PFSK-1 (cell line): ENCODE data around the gene NUPR1.

ENCODE experiments used
- SIN3A ChIP-seq: IDR thresholded peaks from 2 replicates; pipeline ENCODE4 v1.6.1; 2012; ENCODE audit warnings: mild to moderate bottlenecking, low read length, moderate library complexity, borderline replicate concordance; ENCODE audit not compliant: insufficient read depth
- TAF1 ChIP-seq: IDR thresholded peaks from 2 replicates; pipeline ENCODE4 v1.6.1; 2012; ENCODE audit warnings: low read length, control low read depth, borderline replicate concordance; ENCODE audit not compliant: insufficient read depth
- TF ChIP-seq, protein P1 (sequence below), 2 experiments: IDR thresholded peaks; 2 replicates each; pipeline versions ENCODE4 v1.6.1 to v1.8.0; 2011 to 2012; ENCODE audit warnings: low read depth in 2 of 2, low read length in 2 of 2, control low read depth in 1 of 2, inconsistent platforms in 1 of 2, mild to moderate bottlenecking in 1 of 2, moderate library complexity in 1 of 2; ENCODE audit not compliant: insufficient read depth in 1 of 2

DNA sequence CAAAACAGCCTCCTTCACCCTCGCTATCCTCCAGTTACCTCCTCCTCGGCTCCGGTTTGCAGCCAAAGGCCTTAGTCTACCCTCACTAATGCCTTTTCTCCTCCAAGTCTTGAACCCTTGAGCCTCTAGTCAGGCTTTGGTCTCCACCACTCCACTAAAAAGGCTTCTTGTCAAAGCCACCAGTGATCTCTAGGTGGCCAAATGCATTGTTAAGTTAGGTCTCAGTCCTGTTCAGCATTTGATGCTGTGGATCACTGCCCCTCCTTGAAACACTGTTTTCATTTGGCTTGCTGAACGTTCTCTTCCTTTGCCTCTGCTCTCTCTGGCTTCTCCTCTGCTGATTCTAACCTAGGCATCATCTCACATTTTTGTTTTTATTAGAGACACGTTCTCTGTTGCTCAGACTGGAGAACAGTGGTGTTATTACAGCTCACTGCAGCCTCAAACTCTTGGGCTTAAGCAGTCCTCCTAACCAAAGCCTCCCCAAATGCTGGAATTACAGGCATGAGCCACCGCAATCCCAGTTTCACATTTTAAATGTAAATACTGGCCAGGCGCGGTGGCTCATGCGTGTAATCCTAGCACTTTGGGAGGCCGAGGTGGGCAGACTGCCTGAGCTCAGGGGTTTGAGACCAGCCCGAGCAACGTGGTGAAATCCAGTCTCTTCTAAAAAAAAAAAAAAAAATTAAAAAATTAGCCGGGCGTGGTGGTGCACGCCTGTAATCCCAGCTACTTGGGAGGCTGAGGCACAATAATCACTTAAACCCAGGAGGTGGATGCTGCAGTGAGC is 16.1 kb upstream of the NUPR1 start:
- TF ChIP-seq TAF1: no peak
- no peak for TF ChIP-seq SIN3A
- TF ChIP-seq, protein P1, sequence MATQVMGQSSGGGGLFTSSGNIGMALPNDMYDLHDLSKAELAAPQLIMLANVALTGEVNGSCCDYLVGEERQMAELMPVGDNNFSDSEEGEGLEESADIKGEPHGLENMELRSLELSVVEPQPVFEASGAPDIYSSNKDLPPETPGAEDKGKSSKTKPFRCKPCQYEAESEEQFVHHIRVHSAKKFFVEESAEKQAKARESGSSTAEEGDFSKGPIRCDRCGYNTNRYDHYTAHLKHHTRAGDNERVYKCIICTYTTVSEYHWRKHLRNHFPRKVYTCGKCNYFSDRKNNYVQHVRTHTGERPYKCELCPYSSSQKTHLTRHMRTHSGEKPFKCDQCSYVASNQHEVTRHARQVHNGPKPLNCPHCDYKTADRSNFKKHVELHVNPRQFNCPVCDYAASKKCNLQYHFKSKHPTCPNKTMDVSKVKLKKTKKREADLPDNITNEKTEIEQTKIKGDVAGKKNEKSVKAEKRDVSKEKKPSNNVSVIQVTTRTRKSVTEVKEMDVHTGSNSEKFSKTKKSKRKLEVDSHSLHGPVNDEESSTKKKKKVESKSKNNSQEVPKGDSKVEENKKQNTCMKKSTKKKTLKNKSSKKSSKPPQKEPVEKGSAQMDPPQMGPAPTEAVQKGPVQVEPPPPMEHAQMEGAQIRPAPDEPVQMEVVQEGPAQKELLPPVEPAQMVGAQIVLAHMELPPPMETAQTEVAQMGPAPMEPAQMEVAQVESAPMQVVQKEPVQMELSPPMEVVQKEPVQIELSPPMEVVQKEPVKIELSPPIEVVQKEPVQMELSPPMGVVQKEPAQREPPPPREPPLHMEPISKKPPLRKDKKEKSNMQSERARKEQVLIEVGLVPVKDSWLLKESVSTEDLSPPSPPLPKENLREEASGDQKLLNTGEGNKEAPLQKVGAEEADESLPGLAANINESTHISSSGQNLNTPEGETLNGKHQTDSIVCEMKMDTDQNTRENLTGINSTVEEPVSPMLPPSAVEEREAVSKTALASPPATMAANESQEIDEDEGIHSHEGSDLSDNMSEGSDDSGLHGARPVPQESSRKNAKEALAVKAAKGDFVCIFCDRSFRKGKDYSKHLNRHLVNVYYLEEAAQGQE (IDR thresholded peaks at IDR 0.05; ENCODE audit: insufficient read depth in 1 of 2, low read depth in 2 of 2, low read length in 2 of 2): no peak
